NCI-H510A (cell line): Measurements from ENCODE around the gene CSK.

Experiments used
- DNase-seq: peaks from one replicate; lab custom pipeline; 2025; lab: John Stamatoyannopoulos, UW

The CSK gene

GRCh38 chr15:74826364-74826819 lies 44.5 kb downstream of the CSK start, which contains the start of gene CPLX3:
TSS of gene CPLX3 (plus strand) at chr15:74826627. CDS start at chr15:74826704, 77 bp downstream.
- DNase-seq = no peak

- DNase-seq = no peak
Measured at GRCh38 chr15:74826921-74827320, 45.0 kb downstream of the CSK start.

- DNase-seq = no peak
Measured at GRCh38 chr15:74827614-74828013, 45.7 kb downstream of the CSK start.

- no peak for DNase-seq
Measured at GRCh38 chr15:74828835-74829234, 47.0 kb downstream of the CSK start.

GRCh38 chr15:74829486-74829885 lies 47.6 kb downstream of the CSK start:
- no peak for DNase-seq

- no peak for DNase-seq
Measured at GRCh38 chr15:74829991-74830390, 48.1 kb downstream of the CSK start.

- DNase-seq = no peak
Measured at GRCh38 chr15:74830868-74831267, 49.0 kb downstream of the CSK start.

GRCh38 chr15:74831813-74832495 lies 50.1 kb downstream of the CSK start:
- no peak for DNase-seq

GRCh38 chr15:74832826-74833225 lies 50.9 kb downstream of the CSK start:
- no peak for DNase-seq

GRCh38 chr15:74833376-74834107 lies 51.7 kb downstream of the CSK start:
- DNase-seq = no peak

GRCh38 chr15:74835312-74835823 lies 53.5 kb downstream of the CSK start:
- no peak for DNase-seq

GRCh38 chr15:74836846-74837245 lies 55.0 kb downstream of the CSK start:
- no peak for DNase-seq

- DNase-seq = no peak
Measured at GRCh38 chr15:74837482-74838136, 55.7 kb downstream of the CSK start.

GRCh38 chr15:74838137-74838516 lies 56.2 kb downstream of the CSK start:
- no peak for DNase-seq

- DNase-seq = no peak
Measured at GRCh38 chr15:74838746-74839525, 57.1 kb downstream of the CSK start.

- DNase-seq = no peak
Measured at GRCh38 chr15:74839526-74840395, 57.9 kb downstream of the CSK start.

- DNase-seq = no peak
Measured at GRCh38 chr15:74840851-74841775, 59.2 kb downstream of the CSK start.

- DNase-seq = no peak
Measured at GRCh38 chr15:74841891-74842373, 60.1 kb downstream of the CSK start.

GRCh38 chr15:74842581-74843444 lies 60.9 kb downstream of the CSK start, which contains the start of gene ULK3:
TSS of gene ULK3 (minus strand) at chr15:74843156. CDS start at chr15:74843105, 51 bp downstream.
- peak; percentile 84 for DNase-seq
